Stimulated activated CD8-positive, alpha-beta memory T cell treated with anti-CD3 and anti-CD28 coated beads, Interleukin-7, amount 100 ng/mL, for 48 hours (primary cell): ENCODE measurements around the gene FMOD.

Source experiments
- DNase-seq, 2 donors: peaks; one replicate each; pipeline ENCODE4 v3.0.0-alpha.2; 2020; ENCODE audit warnings: low read depth in 1 of 2; ENCODE audit errors: extremely low read depth in 1 of 2

Gene FMOD

DNA sequence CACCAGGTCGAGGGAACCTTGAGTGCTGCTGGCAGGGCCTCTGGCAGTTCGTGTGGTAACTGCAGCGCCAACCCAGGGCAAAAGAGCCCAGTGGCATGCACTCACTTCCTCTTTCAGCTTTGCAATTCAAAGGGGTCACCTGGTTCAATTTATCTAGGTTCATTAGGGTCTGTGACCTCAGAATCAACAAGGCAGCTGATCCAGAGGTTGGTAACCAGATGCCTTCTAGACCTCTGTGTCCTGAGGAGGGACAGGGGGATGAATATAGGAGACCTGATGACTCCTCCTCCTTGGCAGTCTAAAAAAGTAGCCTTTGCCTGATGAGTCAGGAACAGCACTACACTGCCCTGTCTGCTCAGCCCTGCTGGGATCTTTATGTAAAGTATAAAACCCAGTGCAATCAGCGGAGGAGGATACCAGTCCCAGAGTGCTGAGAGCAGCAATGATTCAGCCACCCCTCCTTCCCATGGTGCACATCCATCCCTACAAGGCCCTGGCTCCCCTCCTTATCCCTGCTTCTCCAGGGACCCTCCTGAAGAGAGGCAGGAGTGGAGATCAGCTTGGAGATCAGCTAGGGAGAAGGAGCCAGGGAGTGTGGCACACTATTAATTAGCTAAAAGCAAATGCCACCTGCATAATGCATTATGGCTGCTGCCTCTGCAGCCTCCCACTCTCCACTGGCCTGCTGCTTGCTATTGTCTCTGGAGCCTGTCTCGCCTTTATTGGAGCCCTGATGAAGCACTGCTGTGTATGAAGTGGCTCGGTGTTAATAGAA lies 11.2 kb upstream of the FMOD start:
- no peak for DNase-seq

- no peak for DNase-seq
These were observed 9.7 kb upstream of the FMOD start for GRCh38 chr1:203360547-203361185.

DNA sequence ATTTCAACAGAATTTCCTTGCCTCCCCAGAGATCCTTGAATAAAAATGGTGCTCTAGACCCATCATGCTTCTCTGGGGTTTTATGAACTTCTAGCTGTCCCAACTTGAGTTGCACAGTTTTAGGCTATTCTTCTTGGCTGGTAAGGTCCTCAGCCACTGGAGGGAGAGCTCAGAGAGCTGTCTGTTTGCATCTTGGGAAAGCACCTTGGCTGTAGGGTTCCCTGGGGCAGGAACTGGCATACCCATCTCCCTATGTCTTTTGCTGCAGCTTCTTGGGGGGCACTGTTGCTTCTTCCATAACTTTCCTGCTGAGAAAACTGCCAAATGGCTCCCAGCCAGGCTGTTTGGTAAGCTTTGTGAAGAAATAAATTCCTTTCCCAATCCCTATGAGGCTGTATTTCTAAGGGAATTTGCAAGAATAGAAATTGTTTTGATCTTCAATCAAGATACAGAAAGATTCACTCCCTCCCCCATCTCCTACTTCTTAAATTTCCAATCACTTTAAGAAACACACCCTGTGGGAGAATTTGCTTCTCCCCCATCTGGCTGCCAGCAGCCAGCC lies 8.2 kb upstream of the FMOD start:
- DNase-seq = no peak

DNA sequence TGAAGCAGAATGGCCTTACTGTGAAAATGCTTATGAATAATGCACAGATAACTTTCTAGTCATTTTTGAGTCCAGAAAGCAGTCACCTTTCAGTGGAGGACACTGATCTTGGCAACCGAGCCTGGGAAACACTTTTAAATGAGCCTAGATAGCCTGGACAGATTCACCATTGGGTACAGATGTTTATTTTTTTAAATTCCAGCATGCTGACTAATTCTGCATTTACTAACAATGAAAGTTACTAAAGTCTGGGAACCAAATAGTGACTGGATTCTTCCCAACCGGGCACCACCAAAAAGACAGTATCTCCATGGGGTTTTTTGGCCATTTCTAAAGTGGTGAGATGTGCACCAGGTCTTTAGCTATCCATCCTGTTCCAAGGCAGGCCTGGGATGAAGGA lies 3.3 kb upstream of the FMOD start:
- DNase-seq = no peak

GRCh38 chr1:203353486-203353885 lies 2.6 kb upstream of the FMOD start:
- DNase-seq = no peak

DNA sequence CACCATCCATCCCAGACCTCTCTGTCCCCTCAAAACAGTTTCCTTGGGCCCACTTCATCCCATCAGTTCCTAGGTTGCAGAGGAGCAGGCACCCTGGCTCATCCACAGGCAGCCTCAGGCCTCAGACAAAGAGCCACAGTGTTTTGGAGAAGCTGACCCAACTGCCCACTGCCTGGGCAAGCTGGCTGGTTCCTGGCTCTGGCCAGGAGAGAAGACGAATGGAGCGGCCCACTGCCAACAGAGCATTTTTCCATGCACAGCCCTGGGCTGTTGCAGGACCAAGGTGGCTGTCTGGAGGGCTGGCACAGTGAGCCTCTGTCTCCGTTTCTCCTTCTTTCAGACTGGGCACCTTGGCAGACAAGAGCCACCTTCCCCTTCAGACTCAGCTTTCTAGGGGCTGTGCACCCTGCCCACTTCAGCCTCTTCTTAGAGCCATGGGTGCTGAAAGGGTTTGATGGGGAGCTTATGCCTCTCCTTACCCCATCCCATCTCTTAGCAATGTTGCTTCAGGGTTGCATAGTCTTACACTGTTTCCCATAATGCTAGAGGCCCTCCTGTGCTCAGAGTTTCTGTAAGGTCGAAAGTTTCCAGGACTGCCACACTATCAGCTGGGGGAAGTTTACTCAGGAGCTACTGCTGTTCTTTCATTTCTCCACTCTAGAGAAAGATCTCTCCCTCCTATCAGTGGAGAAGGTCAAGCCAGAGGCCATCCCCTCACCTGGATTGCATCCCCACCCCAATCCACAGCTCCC lies 973 bp downstream of the FMOD start:
- no peak for DNase-seq

DNA sequence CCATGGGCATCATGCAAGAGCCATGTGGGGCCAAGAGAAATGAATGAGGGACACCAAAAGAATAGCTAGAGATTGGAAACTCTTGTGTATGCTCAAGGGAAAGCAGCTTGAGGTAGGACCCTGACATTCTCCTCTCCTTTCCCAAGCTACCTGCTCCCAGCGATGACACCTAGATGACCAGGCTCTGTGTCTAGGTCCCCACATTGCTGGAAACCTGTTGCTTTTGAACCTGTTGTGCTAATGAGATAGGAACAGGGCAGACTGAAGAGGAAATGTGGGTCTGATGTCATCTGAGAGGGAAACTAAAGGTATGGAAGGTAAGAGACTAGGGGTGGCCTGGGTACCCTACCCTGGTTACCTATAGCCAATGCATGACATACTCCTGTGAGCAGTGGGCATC lies 1.8 kb downstream of the FMOD start:
- no peak for DNase-seq

GRCh38 chr1:203346769-203347102 lies 4.2 kb downstream of the FMOD start:
- no peak for DNase-seq

GRCh38 chr1:203346060-203346768 lies 4.7 kb downstream of the FMOD start:
- no peak for DNase-seq

DNA sequence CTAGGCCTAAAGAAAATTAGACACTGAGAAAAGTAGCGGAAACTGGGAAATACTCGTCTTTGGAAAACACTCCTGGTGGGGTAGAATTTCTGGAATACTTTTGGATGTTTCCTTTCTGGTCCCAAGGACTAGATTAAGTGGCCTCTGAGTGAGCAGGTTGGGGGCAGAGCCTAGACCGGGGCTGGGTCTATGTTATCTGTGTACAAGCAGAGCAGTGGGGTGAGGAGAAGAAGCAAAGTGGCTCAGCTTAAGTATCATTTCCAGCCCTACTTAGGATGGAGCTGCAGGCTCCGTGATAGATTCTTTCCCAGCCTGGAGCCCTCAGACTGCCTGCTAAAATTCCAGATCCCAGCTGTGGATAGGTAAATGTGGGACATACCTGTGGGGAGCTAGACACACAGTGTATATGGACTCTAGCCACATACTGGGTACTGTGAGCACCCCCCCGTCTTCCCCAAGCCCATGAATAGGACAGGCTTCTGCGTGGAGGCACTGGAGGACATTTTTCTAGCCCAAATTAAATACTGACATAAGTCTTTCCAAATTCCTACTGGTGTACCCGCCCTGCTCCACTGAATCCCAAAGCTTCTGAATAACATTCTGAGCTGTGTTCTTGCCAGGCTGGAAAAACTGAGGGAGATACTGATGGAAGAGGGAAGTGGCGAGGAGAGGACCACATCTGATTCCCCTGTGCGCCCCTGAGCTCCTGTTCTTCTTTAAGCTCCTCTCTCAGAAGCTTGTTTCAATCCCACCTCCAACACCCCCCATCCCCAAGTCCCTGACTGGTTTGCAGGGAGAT lies 6.8 kb downstream of the FMOD start:
- DNase-seq = no peak

DNA sequence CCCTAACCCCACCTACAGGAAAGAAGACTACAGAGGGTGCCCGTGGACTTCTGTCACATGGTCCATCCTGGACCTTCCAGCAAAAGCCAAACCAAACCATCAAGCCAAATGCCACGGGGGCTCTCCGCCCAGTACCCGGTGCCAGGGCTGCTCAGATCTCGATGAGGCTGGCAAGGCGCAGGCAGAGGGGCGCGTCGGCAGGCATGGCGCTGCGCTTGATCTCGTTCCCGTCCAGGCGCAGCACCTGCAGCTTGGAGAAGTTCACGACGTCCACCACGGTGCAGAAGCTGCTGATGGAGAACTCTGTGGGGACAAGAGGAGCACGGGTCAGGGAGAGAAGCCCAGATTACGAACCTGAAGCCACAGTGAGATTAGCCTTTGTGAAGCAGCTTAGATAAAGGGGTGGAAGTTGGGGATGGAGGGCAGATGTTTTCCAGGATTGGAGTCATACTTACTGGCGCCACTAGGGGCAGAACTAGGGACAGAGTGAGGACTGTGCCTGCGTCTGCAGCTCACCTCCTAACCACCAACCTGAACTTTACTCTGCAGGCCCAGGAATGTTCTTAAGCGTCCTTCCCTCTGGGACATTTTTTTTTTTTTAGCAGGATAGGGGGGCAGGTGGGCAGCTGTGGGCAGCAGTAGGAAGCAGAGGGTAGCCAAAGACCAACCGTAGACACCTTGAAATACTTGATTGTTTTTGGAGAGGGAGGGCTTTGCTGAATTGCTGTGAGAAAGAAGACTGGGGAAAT lies 8.6 kb downstream of the FMOD start:
- no peak for DNase-seq

DNA sequence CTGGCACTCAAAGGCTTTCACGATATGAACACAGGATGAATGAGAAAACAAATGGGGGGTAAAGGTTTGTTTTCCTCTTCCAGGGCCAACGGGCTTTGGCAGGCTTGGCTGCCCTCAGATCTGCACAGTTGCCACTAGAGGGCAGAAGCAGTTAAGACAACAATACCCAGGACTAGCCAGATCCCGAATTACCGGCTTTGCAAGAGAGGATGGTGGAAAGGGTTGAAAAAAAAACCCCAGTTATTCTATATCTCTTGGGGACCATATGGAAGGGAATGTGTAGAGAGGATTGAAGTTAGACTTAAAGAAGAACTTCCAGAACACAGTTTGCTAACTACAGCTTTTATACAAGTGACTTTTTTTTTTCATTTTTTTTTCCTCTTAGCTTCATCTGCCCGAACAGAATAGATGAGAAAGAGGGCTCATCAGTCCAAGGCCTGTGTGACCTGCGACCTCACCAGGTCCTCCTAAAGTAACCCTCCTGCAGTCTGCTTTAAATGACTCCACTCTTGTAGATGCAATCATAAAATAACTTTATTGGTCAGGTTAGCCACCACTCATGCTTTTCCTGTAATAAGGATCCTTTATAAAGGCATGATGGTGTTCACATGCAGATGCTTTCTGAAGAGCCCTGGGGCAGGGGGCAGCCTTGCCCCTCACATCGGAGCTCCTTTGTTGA lies 10.7 kb downstream of the FMOD start:
- peak in 1 of 2 donors; percentile 41 for DNase-seq

GRCh38 chr1:203338335-203339036 lies 12.4 kb downstream of the FMOD start:
- DNase-seq = no peak

DNA sequence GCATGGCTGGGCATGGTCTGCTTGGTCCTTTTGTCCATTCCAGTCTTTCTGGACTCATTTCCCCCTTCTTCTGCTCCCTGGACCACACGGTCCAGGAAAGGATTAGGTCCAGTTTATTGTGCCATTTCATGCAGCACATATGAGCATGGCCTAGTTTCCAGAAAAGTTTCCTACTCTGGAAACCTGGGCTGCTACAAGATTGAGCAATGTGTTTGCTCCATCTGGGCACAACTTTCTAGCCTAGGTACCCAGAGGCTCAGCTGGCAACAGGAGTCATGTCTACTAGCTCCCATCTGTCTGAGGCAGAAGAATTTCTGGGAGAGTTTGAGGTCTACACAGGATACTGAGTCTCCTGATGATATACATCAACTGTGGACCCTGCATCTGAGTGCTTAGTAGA lies 14.8 kb downstream of the FMOD start:
- no peak for DNase-seq

DNA sequence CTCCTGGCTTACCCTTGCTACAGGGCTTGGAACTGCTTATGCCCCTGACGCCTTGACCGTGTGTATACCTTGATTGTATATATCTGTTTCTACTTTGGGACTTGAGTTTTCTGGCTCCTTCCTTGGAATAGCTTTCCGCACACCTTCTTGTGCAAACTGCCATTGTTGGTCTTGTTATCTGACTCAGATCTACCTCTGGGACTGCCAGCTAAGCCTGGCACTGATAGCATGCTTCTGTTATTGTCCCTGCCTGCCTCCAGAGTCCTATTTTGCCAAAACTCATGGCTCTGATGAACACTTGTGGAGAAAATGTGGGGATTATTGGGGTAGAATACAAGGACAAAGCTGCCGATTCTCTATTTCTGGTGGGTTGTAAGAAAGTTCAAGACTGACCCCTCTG lies 15.4 kb downstream of the FMOD start:
- no peak for DNase-seq

DNA sequence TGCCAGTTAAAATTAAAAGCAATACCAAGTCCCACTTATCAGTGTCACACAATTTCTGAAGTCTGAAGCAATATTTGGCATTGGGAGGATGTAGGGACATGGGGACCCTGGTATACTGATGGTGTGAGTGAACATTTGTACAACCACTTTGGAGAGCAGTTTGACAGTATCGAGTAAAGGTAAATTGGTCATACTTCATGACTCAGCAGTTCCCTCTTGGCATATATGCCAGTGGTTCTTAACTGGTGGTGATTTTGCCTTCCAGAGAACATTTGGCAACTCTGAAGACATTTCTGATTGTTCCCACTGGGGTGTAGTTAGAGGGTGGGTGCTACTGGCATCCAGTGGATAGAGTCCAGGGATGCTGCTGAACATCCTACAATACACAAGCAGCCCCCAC lies 19.7 kb downstream of the FMOD start:
- no peak for DNase-seq

GRCh38 chr1:203328714-203329122 lies 22.2 kb downstream of the FMOD start:
- no peak for DNase-seq

GRCh38 chr1:203327684-203328457 lies 23.1 kb downstream of the FMOD start:
- no peak for DNase-seq
